T-helper 1 cell treated with Interleukin-12 subunit alpha and Interleukin-12 subunit beta and Interleukin-4 antibody, amounts not matched to agents 30 ng/mL and 1 ng/mL, for 36 hours (primary cell): ENCODE results near the gene HHAT. TPM values are rescaled to one million over a fixed set of nuclear protein-coding genes. Genes with fewer than 3 reads are reported as not detected.
"Not testable (repeated sequence)": the region's sequence is repeated elsewhere in the genome, so short reads cannot be mapped to it uniquely, and the experiment has no call there.

Experiments used
- intact Hi-C: fragments of 100-400 bp; cut with micrococcal nuclease; formaldehyde crosslinking; loops from one replicate; pipeline ENCODE4 v1.15.1; 2024
- total RNA-seq: library from RNA; stranded (reverse); gene quantifications from 2 replicates; pipeline ENCODE4 v1.2.3, GENCODE V29; 2022

The HHAT gene
- total RNA-seq, 1 donor from 2014 or later, result 1.1 TPM

DNA sequence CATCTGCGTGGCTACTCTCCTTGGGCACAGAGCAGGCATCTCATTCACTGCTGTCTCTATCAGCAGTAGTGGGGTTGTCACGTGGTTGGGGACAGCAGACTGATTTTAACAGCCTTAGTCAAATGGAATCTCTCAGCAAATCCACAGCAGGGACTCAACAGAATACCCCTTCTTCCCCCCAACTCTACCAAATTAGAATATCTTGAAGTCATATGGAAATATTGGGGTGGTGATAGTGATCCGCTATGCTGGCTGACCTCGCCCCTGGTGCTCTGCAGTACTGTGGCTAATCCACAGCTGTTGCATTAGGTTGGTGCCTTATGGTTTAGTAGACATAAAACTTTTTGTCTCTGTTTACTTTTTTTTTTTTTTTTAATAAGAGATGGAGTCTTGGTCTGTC lies 23.9 kb downstream of the HHAT start:
- intact Hi-C loops, result no loop called here

DNA sequence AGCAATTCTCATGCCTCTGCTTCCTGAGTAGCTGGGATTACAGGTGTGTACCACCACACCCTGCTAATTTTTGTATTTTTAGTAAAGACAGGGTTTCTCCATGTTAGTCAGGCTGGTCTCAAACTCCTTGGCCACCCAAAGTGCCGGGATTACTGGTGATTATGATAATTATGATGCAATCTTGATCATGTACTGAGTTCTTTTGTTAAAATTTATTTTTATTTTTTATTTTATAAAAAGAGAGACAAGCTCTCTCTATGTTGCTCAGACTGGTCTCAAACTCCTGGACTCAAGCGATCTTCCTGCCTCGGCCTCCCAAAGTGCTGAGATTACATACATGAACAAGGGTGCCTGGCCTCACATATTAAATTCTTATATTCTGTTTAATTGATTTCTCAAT lies 25.6 kb downstream of the HHAT start:
- intact Hi-C loops, result not testable (repeated sequence)

DNA sequence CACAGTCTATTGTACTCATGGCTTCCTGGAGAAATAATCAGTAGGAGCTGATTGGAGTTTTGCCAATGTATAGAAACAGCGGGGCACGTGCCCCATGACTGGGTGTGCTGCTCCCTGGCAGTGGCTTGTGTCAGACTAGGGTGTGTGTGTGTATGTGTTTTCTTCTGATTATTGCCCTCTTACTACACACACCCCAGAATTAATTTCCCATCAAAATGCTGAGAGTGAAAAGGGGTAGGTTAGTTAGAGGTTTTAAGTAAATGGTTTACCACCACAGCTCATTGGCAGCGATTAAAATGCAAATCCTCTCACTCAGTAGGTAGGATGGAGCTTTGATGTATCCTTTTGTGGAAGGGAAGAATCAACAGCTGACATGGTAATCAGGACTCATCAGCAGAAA lies 29.9 kb downstream of the HHAT start:
- intact Hi-C loops, result no loop called here

DNA sequence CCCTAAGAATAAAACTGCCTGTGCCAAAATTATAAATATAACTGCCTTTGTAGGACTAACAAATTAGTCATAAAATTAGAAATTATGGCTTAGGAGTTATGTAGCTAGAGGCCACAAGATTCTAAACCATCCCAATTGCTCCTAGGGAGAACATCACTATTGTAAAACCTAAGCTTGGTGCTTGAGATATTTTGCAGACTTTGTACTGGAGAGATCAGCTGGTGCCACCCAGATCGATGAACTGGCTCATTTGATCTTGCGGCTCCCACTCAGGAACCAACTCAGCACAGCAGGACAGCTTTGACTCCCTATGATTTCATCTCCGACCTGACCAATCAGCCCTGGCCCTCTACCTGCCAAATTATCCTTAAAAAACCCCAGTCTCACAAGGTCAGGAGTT lies 30.6 kb downstream of the HHAT start:
- intact Hi-C loops, result no loop called here

DNA sequence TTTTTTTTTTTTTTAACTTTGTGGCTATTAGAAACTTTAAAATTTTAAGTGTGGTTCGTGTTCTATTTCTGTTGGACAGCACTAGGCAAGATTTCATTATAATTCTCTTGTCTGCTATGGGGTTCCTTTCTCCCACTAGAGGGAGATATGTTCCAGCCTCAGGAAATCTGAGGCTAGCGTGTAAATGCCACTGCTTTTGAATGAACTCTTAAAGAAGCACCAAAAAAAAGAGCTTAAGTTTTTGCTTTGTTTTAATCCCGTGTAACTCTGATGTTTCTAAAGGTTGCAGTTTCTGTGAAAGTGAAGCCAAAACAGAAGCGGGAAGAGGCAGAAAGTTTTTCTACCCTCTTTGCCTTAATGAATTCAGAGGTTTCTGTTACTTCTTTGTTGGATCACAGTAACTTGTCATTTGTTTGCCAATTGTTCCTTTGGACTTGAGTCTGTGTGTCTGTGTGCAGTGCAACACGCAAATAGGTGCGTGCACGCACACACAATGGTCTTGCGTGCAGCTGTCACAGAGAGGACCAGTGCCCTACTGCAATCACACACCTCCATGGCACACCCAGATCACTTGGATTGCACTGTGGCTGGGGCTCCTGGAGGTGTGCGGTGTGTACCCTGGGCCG lies 32.3 kb downstream of the HHAT start:
- intact Hi-C loops, result loop anchor here (1.0 kb wide), 2 partner anchors 13 to 39 kb away; no protein-coding TSS in a partner anchor

DNA sequence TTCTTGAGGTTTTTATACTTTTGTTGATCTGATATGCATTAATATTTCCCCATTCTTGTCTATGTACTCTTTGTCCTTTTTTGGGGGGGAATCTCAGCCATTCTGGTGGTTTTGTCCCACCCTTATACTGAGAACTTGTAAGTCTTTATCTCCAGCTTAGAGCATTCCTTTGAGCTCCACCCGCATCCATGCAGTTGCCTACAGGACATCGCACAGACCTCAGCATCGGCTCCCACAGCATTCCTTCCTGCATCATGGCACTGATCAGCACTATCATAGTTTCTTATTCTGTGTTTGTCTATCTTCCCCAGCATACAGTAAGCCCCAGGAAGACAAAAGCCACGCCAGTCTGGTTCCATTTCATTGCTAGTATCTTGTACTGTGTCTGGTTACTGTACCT lies 33.0 kb downstream of the HHAT start:
- intact Hi-C loops, result loop anchor here (1.0 kb wide), 2 partner anchors 13 to 39 kb away; no protein-coding TSS in a partner anchor

DNA sequence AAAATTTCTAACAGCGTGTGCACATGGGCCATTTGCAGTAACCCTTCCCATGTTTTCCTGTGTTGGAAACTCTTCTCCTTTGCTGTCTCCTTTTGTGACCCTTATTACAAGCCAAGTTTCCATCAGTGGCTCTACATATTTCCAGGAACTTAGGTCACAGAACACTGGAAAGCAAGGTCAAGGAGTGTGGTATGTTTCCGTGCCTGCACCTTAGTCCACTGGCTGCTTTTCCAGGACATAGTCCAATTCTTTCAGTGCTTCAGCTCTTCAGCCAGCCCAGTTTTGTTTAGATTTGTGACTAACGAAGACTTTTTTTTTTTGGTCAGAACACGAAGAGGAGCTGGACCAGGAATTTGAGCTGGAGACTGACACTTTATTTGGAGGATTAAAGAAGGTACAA lies 33.8 kb downstream of the HHAT start:
- intact Hi-C loops, result no loop called here

DNA sequence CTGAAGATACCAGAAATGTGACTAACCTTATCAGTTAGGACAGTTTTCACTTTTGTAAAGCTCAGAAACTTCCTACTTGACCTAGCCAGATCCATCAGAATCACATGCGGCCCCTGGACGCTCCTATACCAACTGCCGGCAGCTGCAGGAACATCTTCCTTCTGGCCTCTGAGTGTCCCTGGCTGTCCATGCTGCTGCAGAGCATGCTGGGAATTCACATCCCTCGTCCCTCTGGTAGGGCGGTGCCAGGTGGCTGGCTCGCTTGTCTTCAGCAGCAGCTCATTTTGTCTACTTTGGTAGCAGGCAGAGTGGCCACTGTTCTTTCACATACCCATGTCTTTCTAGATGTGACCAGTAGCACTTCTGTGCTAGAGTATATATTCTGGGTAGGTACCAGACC lies 34.4 kb downstream of the HHAT start:
- intact Hi-C loops, result no loop called here

DNA sequence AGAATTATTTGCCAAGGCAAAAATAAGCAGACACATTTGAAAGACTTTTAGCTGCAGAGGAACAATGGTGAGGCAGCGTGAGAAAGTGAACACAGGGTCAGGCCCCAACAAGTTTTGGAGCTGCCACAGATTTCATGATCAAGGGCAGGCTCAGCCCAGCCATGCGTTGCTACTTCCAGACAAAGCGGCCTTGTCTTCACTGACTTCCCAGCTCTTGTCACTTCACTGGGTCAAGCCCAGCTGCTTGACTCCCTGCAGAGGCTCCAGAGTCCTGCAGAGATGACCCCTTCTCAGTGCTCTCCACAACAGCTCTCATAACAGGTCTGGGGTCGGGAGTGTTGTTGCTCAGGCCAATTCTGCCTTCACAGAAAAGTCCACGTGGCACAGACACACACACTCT lies 35.8 kb downstream of the HHAT start:
- intact Hi-C loops, result no loop called here

DNA sequence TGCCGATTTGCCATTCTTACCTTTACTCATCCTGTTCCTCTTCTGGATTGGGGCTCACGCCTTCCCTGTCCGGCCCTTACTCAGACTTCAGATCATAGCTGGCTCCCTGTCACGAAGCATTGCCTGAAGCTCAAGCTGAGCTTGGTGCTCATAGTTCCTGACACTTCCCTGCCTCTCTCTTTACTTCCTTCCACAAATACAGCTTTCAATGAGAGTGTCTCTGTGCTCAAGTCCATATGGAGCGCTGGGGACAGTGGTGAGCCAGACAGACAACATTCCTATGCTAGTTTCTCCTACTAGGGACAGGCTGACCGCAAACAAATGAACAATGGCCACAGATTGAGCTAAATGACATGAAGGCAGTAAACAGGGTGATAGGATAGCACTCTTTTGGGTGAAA lies 38.1 kb downstream of the HHAT start:
- intact Hi-C loops, result no loop called here

DNA sequence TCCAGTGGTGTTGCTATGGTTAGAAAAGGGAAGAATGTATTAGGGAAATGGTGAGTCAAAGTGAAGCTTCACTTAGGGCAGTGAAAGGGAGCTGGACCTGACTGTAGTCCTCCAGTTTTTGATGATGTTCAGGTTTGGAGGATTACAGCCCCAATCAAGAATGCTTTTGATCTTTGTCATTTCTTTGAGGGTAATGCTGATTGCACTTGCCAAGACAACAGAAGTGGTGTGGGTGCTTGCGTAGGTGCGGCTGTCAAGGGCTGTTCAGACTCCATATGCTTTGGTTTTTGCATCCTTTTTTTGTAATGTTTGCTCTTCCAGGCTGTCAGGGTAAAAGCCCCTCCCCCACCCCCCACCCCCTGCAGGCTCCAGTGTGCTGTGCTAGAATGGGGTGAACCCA lies 38.9 kb downstream of the HHAT start:
- intact Hi-C loops, result no loop called here

DNA sequence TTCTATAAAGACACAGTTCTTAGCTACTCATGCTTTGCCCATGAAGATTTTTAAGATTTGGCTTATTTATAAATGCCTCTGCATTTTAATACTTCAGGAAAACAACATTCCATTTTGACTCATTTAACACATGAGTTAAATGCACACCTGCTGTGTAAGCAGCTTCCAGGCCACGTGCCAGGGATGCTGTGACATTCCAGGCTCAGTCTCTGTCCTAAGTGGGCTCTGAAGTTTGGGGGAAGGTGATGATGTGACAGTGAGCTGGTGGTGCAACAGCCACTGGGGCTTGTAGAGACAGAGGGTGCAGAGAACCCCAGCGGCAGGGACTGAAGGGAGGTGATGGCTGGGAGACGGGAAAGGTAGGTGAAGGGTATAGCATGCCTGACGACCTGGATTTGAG lies 40.7 kb downstream of the HHAT start:
- intact Hi-C loops, result no loop called here

DNA sequence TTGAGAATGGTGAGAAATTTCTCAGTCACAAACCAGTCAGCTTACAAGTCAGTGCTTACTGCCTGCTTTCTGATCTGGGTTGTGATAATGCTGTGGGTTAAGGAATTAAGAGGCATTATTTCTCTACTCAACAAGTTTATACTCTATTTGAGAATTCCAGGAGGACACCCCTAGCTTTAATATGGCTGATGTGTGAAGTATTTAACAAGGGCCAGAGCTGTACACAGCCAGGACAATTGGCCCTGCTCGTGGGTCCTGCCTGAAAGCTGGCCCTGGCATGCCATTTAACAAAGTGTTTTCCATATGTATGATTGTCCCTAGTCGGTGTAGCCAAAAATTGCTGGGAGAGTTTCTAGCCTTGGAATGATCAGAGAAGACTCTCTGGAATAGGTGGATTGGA lies 43.2 kb downstream of the HHAT start:
- intact Hi-C loops, result no loop called here

DNA sequence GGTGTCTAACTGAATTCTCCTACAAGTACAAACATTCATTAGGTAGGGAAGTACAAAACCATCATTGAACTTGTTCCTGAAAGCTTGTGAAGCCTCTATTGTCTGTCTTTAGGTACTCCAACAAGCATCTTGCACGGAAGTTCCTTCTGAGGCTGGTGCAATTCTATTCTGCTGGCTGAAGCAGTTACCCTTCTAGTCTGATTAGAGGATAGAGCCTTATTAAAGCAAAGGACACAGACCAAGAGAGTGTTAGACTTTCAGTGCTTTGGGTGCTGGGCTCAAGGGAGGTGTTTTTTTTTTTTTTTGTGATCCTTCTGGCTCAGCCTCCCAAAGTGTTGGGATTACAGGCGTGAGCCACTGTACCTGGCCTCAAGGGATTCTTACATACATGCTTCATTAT lies 43.8 kb downstream of the HHAT start:
- intact Hi-C loops, result no loop called here

DNA sequence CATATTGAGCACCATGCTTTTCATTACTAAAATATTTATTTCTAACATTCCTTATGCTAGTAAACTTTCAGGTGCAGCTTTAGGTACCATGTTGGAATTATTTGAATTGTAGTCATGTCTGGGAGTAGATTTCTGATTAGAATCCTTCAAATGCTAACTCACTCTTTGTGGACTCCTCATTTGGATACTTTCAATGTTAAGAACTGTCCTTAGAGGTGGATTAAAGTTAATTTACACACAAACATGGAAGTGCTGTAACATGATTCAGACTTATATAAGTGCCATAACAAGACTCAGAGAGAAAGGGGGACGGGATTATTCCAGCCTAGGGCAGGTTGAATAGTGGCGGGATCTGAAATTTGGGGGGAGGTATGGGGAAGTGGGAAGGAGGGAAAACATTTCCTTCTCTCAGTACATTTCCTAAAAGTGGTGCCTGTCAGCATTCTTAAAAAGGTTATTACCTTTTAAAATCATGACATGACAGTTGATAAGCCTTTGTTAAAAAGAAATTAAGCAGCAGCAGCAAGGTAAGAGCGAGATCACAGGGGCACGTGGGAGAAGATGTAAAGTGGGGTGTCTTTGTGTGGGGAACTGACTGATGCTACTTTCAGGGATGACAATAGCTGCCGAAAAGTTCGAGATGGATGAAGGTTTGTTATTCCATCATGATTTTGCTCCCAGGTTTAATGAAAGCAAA lies 44.4 kb downstream of the HHAT start:
- intact Hi-C loops, result no loop called here

DNA sequence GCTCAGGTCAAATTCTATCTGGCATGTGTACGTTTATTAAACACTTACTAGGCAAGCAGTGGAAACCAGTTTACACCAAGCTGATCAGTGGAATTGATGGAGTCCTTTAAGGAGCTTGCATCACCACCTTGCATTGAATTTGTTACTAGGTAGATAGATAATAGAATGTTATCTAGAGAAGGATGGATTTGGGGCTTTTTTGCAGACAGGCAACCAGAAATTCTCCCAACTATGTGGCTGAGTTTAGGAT lies 44.9 kb downstream of the HHAT start:
- intact Hi-C loops, result no loop called here

DNA sequence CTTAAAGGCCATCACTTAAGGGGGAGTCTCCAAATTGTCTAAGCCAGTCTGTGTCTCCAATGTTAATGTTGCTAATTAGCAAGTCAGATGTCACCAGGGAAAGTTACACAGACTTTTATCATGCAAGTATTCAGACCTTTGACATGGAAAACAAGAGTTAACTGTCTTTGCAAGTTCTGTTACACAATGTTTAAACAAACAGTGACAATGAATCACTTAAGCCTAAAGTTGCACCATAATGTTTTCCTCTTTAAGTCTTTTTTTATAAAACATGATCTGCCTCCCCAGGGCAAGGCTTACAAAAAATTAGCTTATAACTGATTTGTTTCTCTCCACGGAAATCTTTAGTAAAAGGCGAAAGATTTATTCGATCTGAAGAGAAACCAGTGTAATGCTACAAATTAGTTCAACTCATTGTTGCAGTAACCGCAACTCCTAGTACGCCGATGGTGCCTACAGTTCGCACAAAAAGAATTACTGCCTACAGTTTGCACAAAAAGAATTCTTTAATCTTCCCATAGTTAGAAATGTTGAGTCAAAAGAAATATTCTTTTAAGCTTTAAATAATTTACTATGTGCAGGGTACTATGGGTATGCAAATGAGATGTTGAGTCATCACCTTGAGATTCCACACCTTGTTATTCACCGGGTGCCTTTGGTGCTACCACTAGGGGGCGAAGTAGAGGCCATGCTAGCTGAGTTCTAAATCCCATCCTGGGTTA lies 45.3 kb downstream of the HHAT start:
- intact Hi-C loops, result loop anchor here (1.0 kb wide), 7 partner anchors 13 to 884 kb away; partner anchors contain the start of gene C1orf74

DNA sequence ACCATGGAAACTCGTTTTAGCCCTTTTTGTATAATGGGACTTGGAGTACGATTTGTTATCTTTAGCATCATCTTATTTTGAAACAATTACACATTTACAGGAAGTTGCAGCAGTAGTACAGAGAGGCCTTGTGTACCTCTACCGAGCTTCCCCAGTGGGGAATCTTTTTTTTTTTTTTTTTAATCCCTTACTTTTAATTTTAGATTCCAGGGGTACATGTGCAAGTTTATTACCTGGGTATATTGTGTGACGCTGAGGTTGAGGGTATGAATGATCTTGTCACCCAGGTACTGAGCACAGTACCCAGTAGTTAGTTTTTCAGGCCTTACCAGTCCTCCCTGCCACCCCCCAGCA lies 45.9 kb downstream of the HHAT start:
- intact Hi-C loops, result loop anchor here (1.0 kb wide), 7 partner anchors 13 to 884 kb away; partner anchors contain the start of gene C1orf74

DNA sequence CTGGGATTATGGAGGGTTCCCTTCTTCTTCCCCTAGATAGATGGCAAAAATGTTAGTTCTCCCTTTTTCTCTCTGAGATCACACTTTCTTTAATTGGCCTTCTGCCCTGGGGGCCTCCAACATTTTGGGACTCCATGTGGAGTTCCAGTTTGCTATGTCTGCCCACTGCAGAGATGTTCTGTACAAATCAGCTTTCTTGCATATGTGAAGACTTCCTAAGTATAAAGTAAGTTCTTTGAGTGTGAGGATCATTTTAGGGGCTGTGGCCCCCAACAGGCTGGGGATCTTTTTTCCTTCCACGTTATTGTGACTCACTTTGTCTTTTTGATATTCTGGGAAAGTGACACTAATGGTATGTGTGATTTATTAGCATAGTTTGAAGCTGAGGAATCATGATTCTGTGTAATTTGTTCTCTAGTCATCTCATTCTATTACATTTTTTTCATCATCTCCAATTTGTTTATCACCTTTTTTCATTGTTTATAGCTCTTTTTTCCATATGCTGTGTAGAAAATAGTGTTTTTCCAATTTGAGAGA lies 48.2 kb downstream of the HHAT start:
- intact Hi-C loops, result no loop called here

DNA sequence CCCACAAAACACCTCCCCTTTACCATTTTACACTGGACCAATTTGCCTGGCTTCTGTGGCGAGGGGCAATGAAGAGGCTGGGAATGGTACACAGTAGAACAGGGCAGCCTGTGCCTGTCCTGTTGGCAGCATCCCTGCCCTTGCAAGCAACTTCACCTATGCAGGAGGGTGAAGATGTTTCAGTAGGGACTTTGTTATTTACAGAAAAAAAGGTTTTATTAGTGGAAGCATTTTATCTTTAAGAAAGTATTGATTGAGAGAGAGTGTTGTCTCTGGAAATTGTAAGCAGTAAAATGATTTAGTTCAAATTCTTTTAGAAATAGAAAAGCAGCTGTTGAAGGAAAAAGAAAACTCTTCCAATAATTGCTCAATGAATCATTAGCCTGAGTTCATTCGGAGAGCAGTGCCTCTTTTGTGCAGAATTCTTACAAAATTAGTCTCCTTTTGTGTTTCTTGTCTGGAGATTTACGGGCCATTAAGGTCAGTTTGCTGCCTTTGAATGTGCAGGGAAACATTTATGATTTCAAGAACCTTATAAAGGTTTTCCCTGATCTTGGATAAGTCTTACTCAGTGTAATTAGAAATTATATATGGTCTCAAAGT lies 49.1 kb downstream of the HHAT start:
- intact Hi-C loops, result no loop called here

DNA sequence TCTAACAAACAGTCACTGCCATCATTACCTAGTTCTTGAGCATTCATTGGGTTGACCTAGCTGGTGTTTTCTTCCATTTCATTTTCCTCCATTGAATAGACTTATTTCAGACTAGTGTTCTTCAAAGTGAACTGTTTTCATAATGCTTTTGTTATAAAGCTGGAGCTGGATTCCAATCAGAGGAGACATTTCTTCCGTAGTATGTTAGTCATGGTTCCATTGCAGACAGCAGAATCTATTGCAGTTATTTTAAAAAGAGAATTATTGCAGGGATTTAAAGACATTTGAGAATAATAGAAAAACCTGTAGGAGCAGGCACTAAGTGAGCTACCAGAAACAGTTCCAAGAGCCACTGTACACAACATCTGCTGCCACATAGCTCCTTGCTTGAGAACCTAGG lies 50.0 kb downstream of the HHAT start:
- intact Hi-C loops, result no loop called here

DNA sequence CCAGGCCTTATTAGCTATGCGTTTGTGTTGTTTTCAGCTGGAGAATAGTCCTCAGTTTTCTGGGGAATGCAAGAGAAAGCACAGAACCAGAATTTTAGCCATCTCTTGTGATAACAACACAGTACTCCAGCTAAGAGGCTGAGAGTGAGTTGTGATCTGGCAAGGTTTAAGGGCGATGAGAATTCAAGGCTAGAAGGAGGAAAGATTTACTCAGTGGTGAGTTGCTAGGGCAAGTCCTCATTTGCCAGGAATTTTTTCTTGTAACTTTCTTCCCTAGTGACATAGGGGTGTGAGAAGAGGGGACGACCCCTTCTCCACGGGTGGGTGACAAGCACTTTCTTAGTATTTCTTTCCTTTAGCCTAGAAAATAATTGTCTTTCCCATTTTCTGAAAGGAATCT lies 53.2 kb downstream of the HHAT start:
- intact Hi-C loops, result no loop called here
